MM.1S (cell line): ENCODE measurements around the gene ATE1.

Experiments
- DNase-seq: peaks from one replicate; pipeline ENCODE4 v3.0.0-alpha.2; 2015
- H2AFZ ChIP-seq: fragments of 300-600 bp; sonication (generic); 2 replicates; pipeline ENCODE4 v1.6.0; 2016; ENCODE audit warnings: antibody characterized with exemption, low read length
- H3F3A ChIP-seq: fragments of 300-600 bp; sonication (generic); 2 replicates; pipeline ENCODE4 v1.6.1; 2016; ENCODE audit warnings: mild to moderate bottlenecking, antibody characterized with exemption, low read length, moderate library complexity, mixed read lengths; ENCODE audit not compliant: insufficient read depth
- H3K27ac ChIP-seq: fragments of 300-600 bp; sonication (generic); 2 replicates; pipeline ENCODE4 v1.5.1; 2016; ENCODE audit warnings: mild to moderate bottlenecking, low read length
- H3K27me3 ChIP-seq: fragments of 300-600 bp; sonication (generic); replicated peaks from 2 replicates; pipeline ENCODE4 v1.6.0; 2016; ENCODE audit warnings: low read length; ENCODE audit not compliant: insufficient read depth
- H3K36me3 ChIP-seq: fragments of 300-600 bp; sonication (generic); replicated peaks from 2 replicates; pipeline ENCODE4 v1.6.1; 2016; ENCODE audit warnings: mild to moderate bottlenecking, low read length, mixed read lengths; ENCODE audit not compliant: insufficient read depth
- H3K4me1 ChIP-seq: fragments of 300-600 bp; sonication (generic); 2 replicates; pipeline ENCODE4 v1.6.1; 2016; ENCODE audit warnings: low read length, mixed read lengths
- H3K4me2 ChIP-seq: fragments of 300-600 bp; sonication (generic); 2 replicates; pipeline ENCODE4 v1.6.0; 2016; ENCODE audit warnings: low read depth, low read length
- H3K4me3 ChIP-seq: fragments of 300-600 bp; sonication (generic); 2 replicates; pipeline ENCODE4 v1.5.1; 2016; ENCODE audit warnings: low read length, mixed read lengths
- H3K79me2 ChIP-seq: fragments of 300-600 bp; sonication (generic); 2 replicates; pipeline ENCODE4 v1.6.1; 2016; ENCODE audit warnings: mixed run types, low read length, mixed read lengths
- H3K9ac ChIP-seq: fragments of 300-600 bp; sonication (generic); 2 replicates; pipeline ENCODE4 v1.6.1; 2016; ENCODE audit warnings: low read length, mixed read lengths
- H3K9me2 ChIP-seq: fragments of 300-600 bp; sonication (generic); replicated peaks from 2 replicates; pipeline ENCODE4 v1.6.1; 2016; ENCODE audit warnings: mild to moderate bottlenecking, low read length, mixed read lengths; ENCODE audit not compliant: insufficient read depth
- H3K9me3 ChIP-seq: fragments of 300-600 bp; sonication (generic); replicated peaks from 2 replicates; pipeline ENCODE4 v1.6.1; 2016; ENCODE audit warnings: mild to moderate bottlenecking, low read length, mixed read lengths; ENCODE audit not compliant: insufficient read depth
- H4K20me1 ChIP-seq: fragments of 300-600 bp; sonication (generic); 2 replicates; pipeline ENCODE4 v1.6.1; 2016; ENCODE audit warnings: mild to moderate bottlenecking, low read length, moderate library complexity, mixed read lengths; ENCODE audit not compliant: insufficient read depth
- EZH2 ChIP-seq: fragments of 300-600 bp; sonication (generic); optimal IDR thresholded peaks from 2 replicates; pipeline ENCODE3; 2017; ENCODE audit warnings: low read depth, mild to moderate bottlenecking, antibody characterized with exemption, low read length, mixed read lengths
- EZH2phosphoT487 ChIP-seq: fragments of 300-600 bp; sonication (generic); IDR thresholded peaks from 2 replicates; pipeline ENCODE4 v1.6.1; 2018; ENCODE audit warnings: antibody characterized with exemption, low read length
- TF ChIP-seq, protein P1 (sequence below): fragments of 300-600 bp; sonication (generic); IDR thresholded peaks from 2 replicates; pipeline ENCODE4 v1.5.1; 2016; ENCODE audit warnings: antibody characterized with exemption, low read length, mixed read lengths

Gene ATE1

DNA sequence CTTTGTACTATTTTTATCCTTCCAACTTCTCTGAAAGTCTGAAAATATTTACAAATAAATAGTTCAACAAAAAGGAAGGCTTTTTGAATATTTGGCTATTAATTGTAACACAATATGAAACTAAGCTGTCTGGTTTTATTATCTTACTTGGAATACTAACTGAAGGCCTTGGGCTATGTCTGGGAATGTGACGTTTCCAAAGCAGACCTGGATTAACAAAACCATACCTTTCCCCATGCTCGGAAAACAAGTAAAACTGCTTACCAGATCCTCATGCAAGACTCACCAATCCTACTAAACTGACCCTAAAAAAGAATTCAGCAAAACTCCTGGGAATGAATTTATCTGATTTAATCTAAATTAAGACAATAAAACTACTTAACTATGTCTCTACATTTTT, 116.4 kb downstream of the ATE1 start:
- Histone ChIP-seq H3K4me2 (no peak overlapping the region), H3K79me2 (no peaks in the 10 kb centered on the region), H4K20me1 (no peaks in the 10 kb centered on the region), H3K9me3 (no peaks in the 10 kb centered on the region), H2AFZ (no peak overlapping the region), H3K27me3 (no peaks in the 10 kb centered on the region), H3K9ac (no peak overlapping the region), H3K4me3 (no peak overlapping the region), H3K27ac (no peak overlapping the region), H3K36me3 (no peaks in the 10 kb centered on the region), H3K4me1 (no peaks in the 10 kb centered on the region), H3F3A (no peaks in the 10 kb centered on the region), H3K9me2 (no peaks in the 10 kb centered on the region)
- no peak for DNase-seq
- no peak for TF ChIP-seq EZH2
- TF ChIP-seq, protein P1, sequence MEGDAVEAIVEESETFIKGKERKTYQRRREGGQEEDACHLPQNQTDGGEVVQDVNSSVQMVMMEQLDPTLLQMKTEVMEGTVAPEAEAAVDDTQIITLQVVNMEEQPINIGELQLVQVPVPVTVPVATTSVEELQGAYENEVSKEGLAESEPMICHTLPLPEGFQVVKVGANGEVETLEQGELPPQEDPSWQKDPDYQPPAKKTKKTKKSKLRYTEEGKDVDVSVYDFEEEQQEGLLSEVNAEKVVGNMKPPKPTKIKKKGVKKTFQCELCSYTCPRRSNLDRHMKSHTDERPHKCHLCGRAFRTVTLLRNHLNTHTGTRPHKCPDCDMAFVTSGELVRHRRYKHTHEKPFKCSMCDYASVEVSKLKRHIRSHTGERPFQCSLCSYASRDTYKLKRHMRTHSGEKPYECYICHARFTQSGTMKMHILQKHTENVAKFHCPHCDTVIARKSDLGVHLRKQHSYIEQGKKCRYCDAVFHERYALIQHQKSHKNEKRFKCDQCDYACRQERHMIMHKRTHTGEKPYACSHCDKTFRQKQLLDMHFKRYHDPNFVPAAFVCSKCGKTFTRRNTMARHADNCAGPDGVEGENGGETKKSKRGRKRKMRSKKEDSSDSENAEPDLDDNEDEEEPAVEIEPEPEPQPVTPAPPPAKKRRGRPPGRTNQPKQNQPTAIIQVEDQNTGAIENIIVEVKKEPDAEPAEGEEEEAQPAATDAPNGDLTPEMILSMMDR: no peak
- no peak for TF ChIP-seq EZH2phosphoT487

DNA sequence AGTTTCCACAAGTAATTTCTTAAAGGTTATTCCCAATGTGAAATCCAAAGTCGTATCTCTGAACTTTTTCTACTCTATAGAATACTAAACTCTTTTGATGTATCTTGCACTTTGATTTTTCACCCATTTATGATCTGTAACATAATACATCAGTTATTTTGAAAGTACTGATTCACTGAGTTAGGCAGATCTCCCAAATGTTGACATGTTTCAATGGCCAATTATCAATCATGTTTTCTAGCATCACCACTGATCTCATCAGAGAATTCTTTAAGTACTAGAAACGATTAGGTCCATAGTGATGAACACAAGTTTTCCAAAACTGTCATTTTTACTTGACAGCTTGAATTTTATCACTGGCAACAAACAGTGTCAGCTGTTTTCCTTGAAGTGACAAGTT, 119.0 kb downstream of the ATE1 start:
- no peaks in the 10 kb centered on the region for H3K36me3 ChIP-seq
- no peaks in the 10 kb centered on the region for H3K79me2 ChIP-seq
- no peak for DNase-seq
- H2AFZ ChIP-seq: no peak overlapping the region
- H3F3A ChIP-seq: no peaks in the 10 kb centered on the region
- H4K20me1 ChIP-seq: no peaks in the 10 kb centered on the region
- no peak overlapping the region for H3K4me2 ChIP-seq
- H3K27me3 ChIP-seq: no peaks in the 10 kb centered on the region
- no peak for TF ChIP-seq EZH2phosphoT487
- TF ChIP-seq, protein P1: no peak
- TF ChIP-seq EZH2: no peak
- no peak overlapping the region for H3K4me3 ChIP-seq
- H3K27ac ChIP-seq: no peak overlapping the region
- H3K9me3 ChIP-seq: no peaks in the 10 kb centered on the region
- no peaks in the 10 kb centered on the region for H3K9me2 ChIP-seq
- H3K9ac ChIP-seq: no peak overlapping the region
- H3K4me1 ChIP-seq: no peaks in the 10 kb centered on the region

DNA sequence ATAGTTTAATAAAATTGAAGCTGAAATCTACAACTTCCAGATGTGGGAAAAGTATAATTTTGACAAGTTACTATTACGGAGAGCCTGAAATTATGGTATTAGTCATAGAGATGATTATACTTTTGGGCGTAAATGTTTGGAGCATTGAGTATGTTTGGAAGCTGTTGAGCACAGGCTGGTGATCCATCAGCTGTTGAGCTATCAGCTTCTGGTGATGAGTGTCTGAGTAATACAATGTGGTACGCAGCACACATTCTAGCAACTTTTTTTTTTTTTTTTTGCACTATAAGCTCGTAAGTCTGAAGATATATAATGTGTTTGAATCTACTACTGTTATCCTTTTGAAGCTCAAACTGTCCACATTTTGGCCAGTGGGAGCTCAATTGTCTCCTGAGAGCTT, 123.4 kb downstream of the ATE1 start:
- Histone ChIP-seq H3K27me3 (no peaks in the 10 kb centered on the region), H3K79me2 (no peaks in the 10 kb centered on the region), H2AFZ (no peak overlapping the region), H3K9ac (no peak overlapping the region), H3F3A (no peaks in the 10 kb centered on the region), H3K9me3 (no peaks in the 10 kb centered on the region), H3K4me2 (no peak overlapping the region), H3K4me1 (no peaks in the 10 kb centered on the region), H3K9me2 (no peaks in the 10 kb centered on the region), H3K27ac (no peak overlapping the region), H3K36me3 (no peaks in the 10 kb centered on the region), H4K20me1 (no peaks in the 10 kb centered on the region), H3K4me3 (no peak overlapping the region)
- TF ChIP-seq EZH2phosphoT487: no peak
- TF ChIP-seq, protein P1: no peak
- TF ChIP-seq EZH2: no peak
- no peak for DNase-seq
